GM21529 (cell line): ENCODE measurements around the gene PAN3.

Experiments
- ATAC-seq: cut with Tn5 transposase; IDR thresholded peaks from one replicate; pipeline ENCODE4 v1.9.1; 2021; ENCODE audit not compliant: unreplicated experiment

PAN3 gene

DNA sequence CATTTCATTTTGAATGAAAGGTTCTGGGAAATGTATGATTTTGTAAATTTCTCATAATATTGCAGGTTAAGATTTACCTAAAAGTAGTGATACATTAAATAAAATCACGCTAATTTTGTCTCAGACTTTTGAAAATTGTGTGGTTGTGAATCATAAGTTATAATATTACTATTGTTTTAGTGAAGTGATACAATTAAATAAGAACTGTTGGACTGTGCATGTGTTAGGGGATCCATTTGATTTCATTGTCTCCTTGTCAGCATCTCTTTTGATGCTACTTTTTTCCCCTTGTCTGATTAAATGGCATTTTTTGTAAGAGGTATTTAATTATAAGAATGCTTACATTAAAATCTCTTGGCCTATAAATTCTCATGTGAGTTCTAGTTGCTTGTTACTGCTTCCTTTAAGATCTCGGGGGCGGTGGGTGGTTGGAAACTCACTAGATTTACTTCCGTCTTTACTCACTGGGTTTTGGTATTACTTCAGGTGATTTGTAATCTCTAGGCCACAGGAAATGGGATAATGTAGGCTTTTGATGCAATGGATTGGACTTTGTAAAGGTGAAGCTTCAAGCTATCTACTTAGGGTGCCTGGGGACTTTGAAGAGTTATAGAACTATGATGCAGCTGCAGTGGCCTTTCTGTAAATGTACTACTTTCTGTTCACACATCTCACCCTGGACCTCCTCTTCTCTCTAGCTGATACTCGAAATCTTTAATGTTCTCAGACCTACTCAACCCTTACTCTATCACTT lies 66.5 kb downstream of the PAN3 start:
- ATAC-seq = peak; percentile 76

DNA sequence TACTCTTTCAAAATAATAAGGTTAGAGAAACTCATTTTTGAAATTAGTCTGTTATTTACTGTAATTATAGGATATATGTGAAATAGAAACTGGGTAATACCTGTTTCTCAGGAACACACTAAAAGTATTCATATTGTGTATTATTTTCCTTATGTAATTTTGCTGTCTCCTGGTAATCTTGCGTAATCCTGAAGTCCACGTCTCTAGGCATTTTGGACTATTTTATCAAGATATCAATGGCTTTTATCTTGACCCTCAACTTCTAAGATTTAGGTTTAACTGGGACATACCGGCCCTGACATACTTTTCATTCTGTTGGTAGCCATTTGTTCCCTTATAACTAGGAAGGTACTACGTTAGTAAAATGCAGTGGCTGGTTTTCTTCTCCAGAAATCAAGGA lies 80.3 kb downstream of the PAN3 start:
- ATAC-seq = no peak

DNA sequence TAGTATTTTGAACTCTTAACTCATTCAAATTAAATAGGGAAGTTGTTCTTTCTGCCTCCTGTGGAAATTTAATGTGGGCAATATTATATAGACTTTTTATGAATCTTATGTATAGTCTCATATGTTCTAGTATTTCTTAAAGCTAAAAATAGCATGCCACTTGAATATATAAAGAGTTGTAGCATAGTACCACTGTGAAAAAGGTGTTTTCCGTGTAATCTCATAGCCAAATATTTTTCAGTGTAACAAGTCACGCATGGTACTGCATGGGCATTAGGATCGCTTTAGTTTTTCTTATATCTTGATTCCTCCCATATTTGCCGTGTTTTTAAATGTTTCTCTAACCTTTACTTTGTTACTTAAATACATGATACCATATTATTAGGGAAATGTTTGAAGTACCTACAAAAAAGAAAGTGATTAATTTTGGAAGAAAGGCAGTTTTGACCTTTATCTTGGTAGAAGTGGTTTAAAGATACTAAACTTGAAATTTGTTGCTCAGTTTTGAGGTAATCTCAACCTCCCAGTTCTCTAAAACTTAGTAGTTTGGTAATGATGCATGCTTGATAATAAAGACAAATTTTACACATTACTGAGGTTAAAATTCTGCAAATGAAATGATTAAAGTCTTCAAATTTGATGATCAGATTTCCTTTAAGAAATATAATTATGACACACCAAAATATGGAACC lies 81.2 kb downstream of the PAN3 start:
- no peak for ATAC-seq

DNA sequence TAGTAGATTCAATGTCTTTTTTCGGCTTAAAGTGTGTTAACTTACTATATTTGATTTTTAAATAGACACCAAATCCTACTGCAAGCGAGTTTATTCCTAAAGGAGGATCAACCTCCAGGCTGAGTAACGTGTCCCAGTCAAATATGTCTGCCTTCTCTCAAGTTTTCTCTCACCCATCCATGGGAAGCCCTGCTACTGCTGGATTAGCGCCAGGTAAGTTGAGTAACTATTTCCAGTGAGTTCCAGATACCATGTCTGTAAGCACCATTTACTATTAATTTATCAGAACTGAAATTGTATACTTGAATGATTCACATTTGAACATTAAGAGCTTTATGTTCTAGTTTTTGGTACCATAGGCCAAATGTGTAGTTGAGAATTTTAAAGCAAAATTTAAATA lies 81.8 kb downstream of the PAN3 start:
- no peak for ATAC-seq

DNA sequence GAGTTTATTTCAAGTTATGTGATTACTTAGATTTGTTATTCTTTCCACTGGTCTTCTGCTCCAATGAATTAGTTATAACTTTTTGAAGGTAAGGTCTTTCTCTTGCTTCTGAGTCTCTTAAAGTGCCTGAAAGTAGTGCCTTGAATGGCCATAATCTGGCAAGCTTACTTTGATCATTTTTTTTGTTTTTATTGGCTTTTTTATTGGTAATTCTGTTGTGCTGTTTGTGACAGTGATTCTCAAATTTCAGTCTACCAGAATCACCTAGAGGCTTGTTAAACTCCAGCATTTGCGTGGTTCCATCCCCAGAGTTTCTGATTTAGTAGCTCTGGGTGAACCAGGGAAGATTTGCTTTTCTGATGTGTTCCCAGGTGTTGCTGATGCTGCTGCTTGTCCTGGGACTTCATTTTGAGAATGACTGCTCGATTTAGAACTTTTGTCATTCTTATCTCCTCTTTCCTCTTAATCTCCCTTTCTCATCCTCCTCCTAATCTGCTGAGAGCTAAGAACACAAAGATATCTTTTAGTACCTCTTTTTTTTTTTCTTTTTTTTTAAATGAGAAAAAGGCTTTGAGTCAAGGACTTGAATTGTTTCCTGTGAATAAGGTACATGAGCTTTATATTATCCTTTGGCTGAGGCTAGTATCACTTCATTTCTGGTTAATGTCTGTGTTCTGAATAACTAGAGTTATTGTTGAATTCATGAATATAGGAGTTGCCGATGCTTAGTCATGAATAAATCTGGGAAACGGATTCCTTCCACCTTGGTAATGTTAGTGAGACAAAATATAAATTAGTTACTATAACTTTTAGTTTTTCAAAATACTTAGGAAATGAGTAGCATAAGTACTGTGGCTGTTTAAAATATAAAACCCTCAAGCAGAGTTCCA lies 91.4 kb downstream of the PAN3 start:
- no peak for ATAC-seq

DNA sequence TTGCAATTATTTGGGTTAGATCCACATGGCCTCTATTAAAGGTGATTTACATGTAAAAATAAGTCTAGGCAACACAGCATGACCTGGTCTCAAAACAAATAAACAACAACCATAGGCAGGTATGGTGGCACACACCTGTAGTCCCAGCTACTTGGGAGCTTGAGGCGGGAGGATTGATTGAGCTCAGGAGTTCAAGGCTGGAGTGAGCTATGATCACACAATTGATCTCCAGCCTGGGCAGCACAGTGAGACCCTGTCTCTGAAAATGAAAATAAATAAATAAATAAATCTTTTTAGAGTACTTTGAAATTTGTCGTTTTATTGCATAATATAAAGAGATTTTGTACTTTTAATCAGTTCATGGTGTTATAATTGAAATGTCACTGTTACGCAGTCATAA lies 93.3 kb downstream of the PAN3 start:
- no peak for ATAC-seq

DNA sequence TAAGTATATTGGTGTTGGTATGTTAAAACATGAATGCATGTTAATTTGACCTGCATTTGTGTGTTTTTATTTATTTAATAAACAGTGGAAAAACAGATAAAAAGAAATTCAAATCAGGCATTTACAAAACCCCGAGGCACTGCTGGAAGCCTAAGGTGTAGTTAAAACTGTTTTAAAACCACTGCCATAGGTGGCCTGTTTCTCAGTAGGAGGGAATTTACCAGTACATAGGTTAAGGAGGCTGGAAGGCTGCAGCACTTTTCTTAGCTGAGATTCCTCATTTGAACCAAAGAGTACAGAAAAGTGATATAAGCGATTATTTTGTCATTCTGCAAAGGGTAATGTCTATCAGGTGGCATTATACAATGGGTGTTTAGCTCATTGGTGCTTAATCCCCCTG lies 99.6 kb downstream of the PAN3 start:
- ATAC-seq = no peak

DNA sequence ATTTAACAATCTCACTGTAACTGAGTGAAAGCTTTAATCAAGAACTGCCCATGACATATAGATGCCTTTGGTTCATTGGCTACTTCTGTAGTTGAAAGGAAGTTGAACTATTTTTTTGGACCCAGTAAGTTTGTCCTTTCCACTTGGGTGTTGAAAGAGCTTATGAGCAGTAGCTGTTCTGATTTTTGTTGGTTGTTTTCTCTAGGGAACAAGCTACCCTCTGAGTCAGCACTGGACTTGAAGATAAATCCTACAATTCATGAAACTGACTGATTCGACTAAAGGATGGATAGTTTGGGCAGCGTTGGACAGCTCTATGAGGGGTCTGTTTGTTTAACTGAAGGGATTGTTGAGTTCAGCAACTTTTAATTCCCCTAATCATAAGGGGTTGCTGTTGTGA lies 101.0 kb downstream of the PAN3 start:
- no peak for ATAC-seq

DNA sequence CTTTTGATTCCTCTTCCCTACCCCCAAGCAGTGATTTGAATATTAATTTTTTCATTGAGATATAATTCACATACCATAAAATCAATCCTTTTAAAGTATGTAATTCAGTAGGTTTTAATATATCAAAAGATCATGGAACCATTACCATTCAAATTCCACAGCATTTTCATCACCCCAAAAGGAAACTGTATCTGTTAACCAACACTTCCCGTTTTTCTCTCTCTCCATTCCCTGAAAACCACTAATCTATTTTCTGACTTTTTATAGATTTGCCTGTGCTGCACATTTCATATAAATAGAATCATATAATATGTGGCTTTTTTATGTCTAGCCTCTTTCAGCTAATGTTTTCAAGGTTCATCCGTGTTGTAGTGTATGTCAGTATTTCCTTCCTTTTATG lies 107.1 kb downstream of the PAN3 start:
- no peak for ATAC-seq

DNA sequence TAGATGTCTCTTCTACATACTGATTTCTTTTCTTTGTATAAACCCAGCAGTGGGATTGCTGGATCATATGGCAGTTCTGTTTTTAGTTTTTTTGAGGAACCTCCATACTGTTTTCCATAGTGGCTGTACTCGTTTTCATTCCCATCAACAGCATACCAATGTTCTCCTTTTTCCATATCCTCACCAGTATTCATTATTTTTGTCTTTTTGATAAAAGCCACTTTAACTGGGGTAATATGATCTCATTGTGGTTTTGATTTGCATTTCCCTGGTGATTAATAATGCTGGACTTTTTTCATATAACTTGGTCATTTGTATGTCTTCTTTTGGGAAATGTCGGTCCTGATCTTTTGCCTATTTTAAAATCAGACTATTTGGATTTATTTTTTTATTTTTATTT lies 108.5 kb downstream of the PAN3 start:
- ATAC-seq = no peak

DNA sequence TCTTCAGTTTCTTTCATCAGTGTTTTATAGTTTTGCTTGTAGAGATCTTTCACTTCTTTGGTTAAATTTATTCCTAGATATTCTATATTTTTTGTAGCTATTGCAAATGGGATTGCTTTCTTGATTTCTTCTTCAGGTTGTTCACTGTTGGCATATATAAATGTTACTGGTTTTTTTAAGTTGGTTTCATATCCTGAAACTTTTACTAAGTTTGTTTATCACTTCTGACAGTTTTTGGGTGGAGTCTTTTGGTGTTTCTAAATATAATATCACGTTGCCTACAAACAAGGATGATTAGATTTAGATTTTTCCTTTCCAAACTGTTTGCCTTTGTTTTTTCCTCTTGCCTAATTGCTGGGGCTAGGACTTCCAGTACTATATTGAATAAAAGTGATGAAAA lies 109.7 kb downstream of the PAN3 start:
- ATAC-seq = no peak

DNA sequence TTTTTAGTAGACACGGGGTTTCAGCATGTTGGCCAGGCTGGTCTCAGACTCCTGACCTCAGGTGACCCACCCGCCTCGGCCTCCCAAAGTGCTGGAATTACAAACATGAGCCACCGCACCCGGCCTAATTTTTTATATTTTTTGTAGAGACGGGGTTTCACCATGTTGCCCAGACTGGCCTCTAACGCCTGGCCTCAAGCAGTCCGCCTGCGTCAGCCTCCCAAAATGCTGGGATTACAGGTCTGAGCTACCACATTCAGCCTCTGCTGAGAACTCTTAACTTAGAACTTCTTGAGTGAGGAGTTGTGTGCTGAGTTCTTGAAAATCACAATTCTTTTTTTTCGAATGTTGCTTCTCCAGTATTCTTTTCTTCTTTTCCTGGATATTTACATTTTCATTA lies 112.2 kb downstream of the PAN3 start:
- ATAC-seq = no peak

DNA sequence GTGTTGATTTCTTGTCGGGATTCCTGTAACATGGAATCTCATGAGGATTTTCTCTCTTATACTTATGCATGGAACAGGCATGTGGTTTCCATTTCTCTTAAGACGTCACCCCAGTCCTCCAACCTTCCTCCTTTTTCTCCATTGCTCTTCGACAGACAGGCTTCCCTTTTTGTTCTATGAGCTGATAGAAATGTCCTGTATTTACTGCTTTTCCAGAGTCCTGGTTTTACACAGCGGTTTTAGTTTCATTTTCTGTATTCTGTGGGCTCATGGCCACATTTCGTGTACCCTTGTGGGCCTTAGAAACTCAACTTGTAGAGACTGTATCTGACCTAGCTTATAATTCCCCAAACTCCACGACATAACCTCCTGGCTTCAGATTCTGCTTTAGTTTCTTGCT lies 113.1 kb downstream of the PAN3 start:
- ATAC-seq = no peak

DNA sequence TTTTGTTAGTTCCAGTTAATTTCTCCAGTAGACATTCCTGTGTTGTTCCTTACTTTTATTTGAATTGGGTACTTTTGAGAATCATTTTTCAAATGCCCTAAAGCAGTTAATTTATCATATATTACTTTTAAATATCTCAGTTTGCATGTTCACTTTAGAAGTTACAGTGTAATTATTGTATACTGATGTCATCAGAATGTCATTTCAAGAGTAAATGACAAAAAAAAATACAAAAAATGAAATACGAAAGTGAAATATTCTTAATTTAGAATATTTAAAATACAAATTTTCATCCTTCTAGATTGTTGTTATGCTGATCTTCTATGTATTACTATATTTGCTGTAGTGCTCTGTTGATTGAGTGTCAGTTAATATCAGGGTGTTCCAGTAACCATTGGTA lies 114.2 kb downstream of the PAN3 start:
- no peak for ATAC-seq

DNA sequence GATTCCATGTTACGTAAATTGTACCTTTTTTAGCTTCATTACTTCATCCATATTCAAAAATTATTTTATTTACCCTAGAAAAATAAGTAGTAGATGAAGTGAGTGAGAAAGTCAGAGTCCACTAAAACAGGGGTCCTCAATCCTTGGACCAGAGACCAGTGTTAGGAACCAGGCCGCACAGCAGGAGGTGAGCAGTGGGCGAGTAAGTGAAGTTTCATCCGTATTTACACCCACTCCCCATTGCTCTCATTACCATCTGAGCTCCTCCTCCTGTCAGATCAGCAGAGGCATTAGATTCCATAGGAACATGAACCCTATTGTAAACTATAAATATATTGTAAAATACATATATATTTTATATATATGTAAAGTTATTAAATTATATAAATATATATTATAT lies 119.0 kb downstream of the PAN3 start:
- ATAC-seq = no peak

DNA sequence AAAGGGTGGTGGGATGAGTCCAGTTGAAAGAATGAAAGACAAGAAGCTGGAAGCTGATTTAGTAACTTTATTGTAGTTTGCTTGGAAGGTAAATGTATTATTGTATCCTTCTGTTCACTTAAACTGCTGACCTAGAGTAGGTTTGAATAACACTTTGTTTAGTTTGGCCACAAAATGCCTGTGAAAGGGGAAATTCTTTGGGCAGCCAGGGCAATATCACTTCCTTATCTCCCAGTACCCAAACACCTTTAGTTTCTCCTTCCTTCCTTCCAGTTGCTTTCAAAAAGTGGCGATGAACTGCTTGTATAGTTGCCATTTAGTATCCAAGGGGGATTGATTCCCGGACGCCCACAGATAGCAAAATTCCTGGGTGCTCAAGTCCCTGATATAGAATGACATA lies 120.1 kb downstream of the PAN3 start:
- no peak for ATAC-seq

DNA sequence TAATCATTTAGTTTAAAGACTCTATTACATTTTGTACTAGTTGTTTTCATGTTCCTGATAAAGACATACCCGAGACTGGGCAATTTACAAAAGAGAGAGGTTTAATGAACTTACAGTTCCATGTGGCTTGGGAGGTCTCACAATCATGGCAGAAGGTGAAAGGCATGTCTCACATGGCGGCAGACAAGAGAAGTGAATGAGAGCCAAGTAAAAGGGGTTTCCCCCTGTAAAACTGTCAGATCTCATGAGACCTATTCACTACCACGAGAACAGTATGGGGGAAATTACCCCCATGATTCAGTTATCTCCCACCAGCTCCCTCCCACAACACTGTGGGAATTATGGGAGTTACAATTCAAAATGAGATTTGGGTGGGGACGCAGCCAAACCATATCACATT lies 129.2 kb downstream of the PAN3 start:
- ATAC-seq = no peak

DNA sequence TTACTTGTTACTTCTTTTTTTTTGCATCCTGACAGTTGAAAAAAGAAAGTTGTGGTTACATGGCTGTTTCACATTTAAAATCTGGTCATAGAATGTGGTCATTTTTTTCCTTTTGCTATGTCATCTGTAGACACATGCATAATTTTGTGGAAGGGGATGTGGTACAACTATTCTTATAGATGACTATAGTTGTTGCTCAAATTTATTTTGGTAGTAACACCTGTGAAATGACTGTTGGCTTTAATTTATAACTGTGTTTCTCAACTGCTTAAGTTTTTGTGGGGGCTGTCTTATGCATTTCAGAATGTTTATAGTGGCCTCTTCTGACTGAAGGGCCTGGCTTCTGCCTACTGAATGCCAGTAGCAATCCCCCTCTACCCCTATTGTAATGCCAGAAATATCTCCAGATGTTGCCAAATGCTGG lies 130.5 kb downstream of the PAN3 start:
- peak; percentile 97 for ATAC-seq

DNA sequence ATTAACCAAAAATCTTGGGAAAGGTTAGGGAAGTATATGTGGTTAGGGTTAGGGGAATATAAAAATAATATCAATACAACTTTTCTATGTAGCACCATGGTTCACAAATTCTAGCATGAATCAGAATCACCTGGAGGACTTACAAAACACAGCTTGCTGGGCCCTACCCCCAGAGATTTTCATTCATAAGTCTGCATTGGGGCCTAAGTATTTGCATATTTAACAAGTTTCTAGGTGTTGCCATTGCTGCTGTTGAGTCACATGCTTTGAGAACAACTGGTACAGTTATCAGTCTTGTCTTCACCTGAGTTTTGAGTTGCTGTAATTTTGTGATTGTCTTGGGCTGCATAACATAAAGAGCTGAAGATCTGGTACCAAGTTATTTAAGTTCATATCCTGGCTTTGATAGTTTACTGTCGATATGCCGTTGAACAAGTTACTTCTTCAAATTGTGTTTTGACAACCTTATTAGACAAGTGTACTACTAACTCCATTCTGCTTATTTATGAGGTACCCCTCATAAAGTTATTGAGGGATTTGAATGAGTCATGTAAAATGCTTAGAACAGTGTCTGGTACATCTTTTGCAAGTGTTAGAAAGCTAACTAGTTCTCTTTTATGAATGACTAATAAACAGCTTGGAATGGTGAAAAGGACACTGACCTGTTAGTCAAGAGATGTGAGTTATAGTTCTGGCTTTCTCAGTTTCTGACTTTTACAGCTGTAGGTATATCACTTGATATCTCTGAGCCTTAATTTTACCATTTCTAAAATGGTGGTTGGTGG lies 132.9 kb downstream of the PAN3 start:
- ATAC-seq = no peak

DNA sequence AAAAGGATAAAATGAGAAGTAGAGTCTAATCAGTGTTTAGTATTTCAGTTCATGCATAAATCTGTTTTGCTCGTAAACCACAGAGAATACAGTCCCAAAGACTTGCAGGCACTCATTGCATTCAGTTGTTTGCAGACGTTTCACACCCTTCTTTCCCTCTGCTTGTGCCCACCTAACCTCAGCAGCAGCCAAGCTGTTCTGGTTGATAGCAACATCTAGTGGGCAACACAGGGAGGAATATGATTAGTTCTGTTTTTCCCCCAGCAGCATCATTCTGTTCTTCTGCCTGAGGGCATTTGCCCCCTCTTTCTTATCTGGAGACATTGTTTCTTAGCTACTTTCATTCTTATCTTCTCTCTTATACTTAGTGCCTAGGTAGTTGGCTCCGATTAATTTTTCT lies 135.6 kb downstream of the PAN3 start:
- no peak for ATAC-seq

DNA sequence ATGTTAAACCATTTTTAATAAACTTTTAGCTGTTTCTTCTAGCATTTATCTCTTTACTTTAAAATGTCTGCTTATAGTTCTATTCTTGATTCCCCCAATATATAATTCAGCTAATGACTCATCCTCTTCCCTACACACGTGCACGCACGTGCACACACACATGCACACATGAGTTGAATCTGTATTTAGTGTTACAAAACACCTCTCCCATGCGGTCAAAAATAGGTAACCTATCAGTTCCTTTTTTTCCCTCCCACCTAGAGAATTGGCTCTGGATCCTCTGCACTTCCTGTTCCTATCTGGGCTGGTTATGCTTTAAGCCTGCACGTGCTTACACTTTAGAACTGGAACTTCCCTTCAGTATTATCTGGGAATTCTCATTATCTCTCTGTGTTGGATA lies 144.1 kb downstream of the PAN3 start:
- no peak for ATAC-seq
